GM12801 (cell line): ENCODE data around the gene NGFR.

Experiments
- CTCF ChIP-seq: IDR thresholded peaks from one replicate; pipeline ENCODE4 v1.5.1; 2011; ENCODE audit warnings: control low read depth; ENCODE audit not compliant: insufficient read length; ENCODE audit errors: extremely low read depth

Gene NGFR

GRCh38 chr17:49494986-49495841, at the start of gene NGFR:
NGFR (plus strand) TSS chr17:49495293; CDS start chr17:49495418, 125 bp downstream.
- TF ChIP-seq CTCF, result no peak

GRCh38 chr17:49445591-49445990, 49.5 kb upstream of the NGFR start:
- no peak for TF ChIP-seq CTCF

GRCh38 chr17:49447628-49448302, 47.3 kb upstream of the NGFR start:
- TF ChIP-seq CTCF, result no peak

- no peak for TF ChIP-seq CTCF
Observed at GRCh38 chr17:49450181-49450580, 44.9 kb upstream of the NGFR start.

GRCh38 chr17:49450735-49451134, 44.4 kb upstream of the NGFR start:
- TF ChIP-seq CTCF, result no peak

GRCh38 chr17:49452201-49452600, 42.9 kb upstream of the NGFR start:
- no peak for TF ChIP-seq CTCF

- no peak for TF ChIP-seq CTCF
Observed at GRCh38 chr17:49452661-49453060, 42.4 kb upstream of the NGFR start.
